ENCODE measurements around the gene CYP2C8. TPM values are rescaled to one million over a fixed set of nuclear protein-coding genes. Genes with fewer than 3 reads are reported as not detected.
"Not testable (repeated sequence)": the region's sequence is repeated elsewhere in the genome, so short reads cannot be mapped to it uniquely, and the experiment has no call there.

Gene CYP2C8
- polyA plus RNA-seq, 1 donor (not counting 4 experiments of a cell fraction or from before 2014, with no cell fraction given) = 0.16 TPM

- H3K27me3 ChIP-seq (ENCODE audit: control insufficient read depth, extremely low read depth, insufficient read depth, low read length) = no peaks in the 10 kb centered on the region
- DNase-seq (ENCODE audit: low read depth, low spot score) = no peak
- no peak overlapping the region for H3K4me3 ChIP-seq (ENCODE audit: control insufficient read depth in 2 of 3, extremely low read depth in 1 of 3, insufficient read depth in 2 of 3, low read depth in 1 of 3, low read length in 3 of 3)
- TF ChIP-seq, protein P1, sequence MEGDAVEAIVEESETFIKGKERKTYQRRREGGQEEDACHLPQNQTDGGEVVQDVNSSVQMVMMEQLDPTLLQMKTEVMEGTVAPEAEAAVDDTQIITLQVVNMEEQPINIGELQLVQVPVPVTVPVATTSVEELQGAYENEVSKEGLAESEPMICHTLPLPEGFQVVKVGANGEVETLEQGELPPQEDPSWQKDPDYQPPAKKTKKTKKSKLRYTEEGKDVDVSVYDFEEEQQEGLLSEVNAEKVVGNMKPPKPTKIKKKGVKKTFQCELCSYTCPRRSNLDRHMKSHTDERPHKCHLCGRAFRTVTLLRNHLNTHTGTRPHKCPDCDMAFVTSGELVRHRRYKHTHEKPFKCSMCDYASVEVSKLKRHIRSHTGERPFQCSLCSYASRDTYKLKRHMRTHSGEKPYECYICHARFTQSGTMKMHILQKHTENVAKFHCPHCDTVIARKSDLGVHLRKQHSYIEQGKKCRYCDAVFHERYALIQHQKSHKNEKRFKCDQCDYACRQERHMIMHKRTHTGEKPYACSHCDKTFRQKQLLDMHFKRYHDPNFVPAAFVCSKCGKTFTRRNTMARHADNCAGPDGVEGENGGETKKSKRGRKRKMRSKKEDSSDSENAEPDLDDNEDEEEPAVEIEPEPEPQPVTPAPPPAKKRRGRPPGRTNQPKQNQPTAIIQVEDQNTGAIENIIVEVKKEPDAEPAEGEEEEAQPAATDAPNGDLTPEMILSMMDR (optimal IDR thresholded peaks at IDR 0.05 in 1 of 3, IDR thresholded peaks at IDR 0.05 in 1 of 3, conservative IDR thresholded peaks at IDR 0.05 in 1 of 3; ENCODE audit: extremely low read depth in 1 of 3, insufficient read depth in 2 of 3, low read length in 3 of 3) = no peak
- TF ChIP-seq EZH2 (IDR thresholded peaks at IDR 0.05; ENCODE audit: low read length) = no peak
- dilution Hi-C loops (cut with MboI; ENCODE audit: extremely low pct_ligation_motif_present, low sequenced_read_pairs) = no loop called here
- no peak overlapping the region for H3K4me2 ChIP-seq (ENCODE audit: control insufficient read depth, extremely low read depth, insufficient read depth, low read depth, low read length)
- H3K79me2 ChIP-seq (ENCODE audit: control insufficient read depth, insufficient read depth, low read length) = no peaks in the 10 kb centered on the region
- H4K20me1 ChIP-seq (ENCODE audit: control insufficient read depth, extremely low read depth, insufficient read depth, low read length) = no peaks in the 10 kb centered on the region
- no peak overlapping the region for H2AFZ ChIP-seq (ENCODE audit: control insufficient read depth, low read length)
- no peaks in the 10 kb centered on the region for H3K9me1 ChIP-seq (ENCODE audit: control insufficient read depth, extremely low read depth, insufficient read depth, low read length)
- no peak overlapping the region for H3K27ac ChIP-seq (ENCODE audit: control insufficient read depth, insufficient read depth, low read length)
- no peak for FAIRE-seq
- H3K4me1 ChIP-seq (ENCODE audit: control insufficient read depth, extremely low read depth, insufficient read depth, low read length) = no peaks in the 10 kb centered on the region
- H3K9ac ChIP-seq (ENCODE audit: control insufficient read depth, extremely low read depth, insufficient read depth, low read length) = no peak overlapping the region
- no peaks in the 10 kb centered on the region for H3K36me3 ChIP-seq (ENCODE audit: control insufficient read depth in 2 of 2, extremely low read depth in 1 of 2, insufficient read depth in 2 of 2, low read length in 2 of 2)
- no peaks in the 10 kb centered on the region for H3K9me3 ChIP-seq (ENCODE audit: control insufficient read depth, low read depth, low read length)
These were observed 28.5 kb upstream of the CYP2C8 start for GRCh38 chr10:95097805-95098204.

GRCh38 chr10:95096143-95096542 is 26.8 kb upstream of the CYP2C8 start:
- dilution Hi-C loops (cut with MboI; ENCODE audit: extremely low pct_ligation_motif_present, low sequenced_read_pairs) = no loop called here
- no peaks in the 10 kb centered on the region for H3K9me3 ChIP-seq (ENCODE audit: control insufficient read depth, low read depth, low read length)

GRCh38 chr10:95079626-95080025 is 10.3 kb upstream of the CYP2C8 start:
- H3K27ac ChIP-seq (ENCODE audit: control insufficient read depth, insufficient read depth, low read length); H3K4me2 ChIP-seq (ENCODE audit: control insufficient read depth, extremely low read depth, insufficient read depth, low read depth, low read length); H3K27me3 ChIP-seq (ENCODE audit: control insufficient read depth, extremely low read depth, insufficient read depth, low read length); H2AFZ ChIP-seq (ENCODE audit: control insufficient read depth, low read length); H3K36me3 ChIP-seq (ENCODE audit: control insufficient read depth in 2 of 2, extremely low read depth in 1 of 2, insufficient read depth in 2 of 2, low read length in 2 of 2); DNase-seq (ENCODE audit: low read depth, low spot score); H3K4me3 ChIP-seq (ENCODE audit: control insufficient read depth in 2 of 3, extremely low read depth in 1 of 3, insufficient read depth in 2 of 3, low read depth in 1 of 3, low read length in 3 of 3); H3K9me1 ChIP-seq (ENCODE audit: control insufficient read depth, extremely low read depth, insufficient read depth, low read length); H3K9me3 ChIP-seq (ENCODE audit: control insufficient read depth, low read depth, low read length); dilution Hi-C loops (cut with MboI; ENCODE audit: extremely low pct_ligation_motif_present, low sequenced_read_pairs); FAIRE-seq; H3K4me1 ChIP-seq (ENCODE audit: control insufficient read depth, extremely low read depth, insufficient read depth, low read length); H3K79me2 ChIP-seq (ENCODE audit: control insufficient read depth, insufficient read depth, low read length); H3K9ac ChIP-seq (ENCODE audit: control insufficient read depth, extremely low read depth, insufficient read depth, low read length); H4K20me1 ChIP-seq (ENCODE audit: control insufficient read depth, extremely low read depth, insufficient read depth, low read length): not testable (repeated sequence)

More at GRCh38 chr10:95096143-95096542, 26.8 kb upstream of the CYP2C8 start:
- DNase-seq (ENCODE audit: low read depth, low spot score) (no peak), FAIRE-seq (no peak)
- TF ChIP-seq EZH2 (IDR thresholded peaks at IDR 0.05; ENCODE audit: low read length) = no peak
- TF ChIP-seq, protein P1 (optimal IDR thresholded peaks at IDR 0.05 in 1 of 3, IDR thresholded peaks at IDR 0.05 in 1 of 3, conservative IDR thresholded peaks at IDR 0.05 in 1 of 3; ENCODE audit: extremely low read depth in 1 of 3, insufficient read depth in 2 of 3, low read length in 3 of 3) = no peak
- Histone ChIP-seq H3K36me3 (ENCODE audit: control insufficient read depth in 2 of 2, extremely low read depth in 1 of 2, insufficient read depth in 2 of 2, low read length in 2 of 2) (no peaks in the 10 kb centered on the region), H3K27me3 (ENCODE audit: control insufficient read depth, extremely low read depth, insufficient read depth, low read length) (no peaks in the 10 kb centered on the region), H3K9ac (ENCODE audit: control insufficient read depth, extremely low read depth, insufficient read depth, low read length) (no peak overlapping the region), H3K9me1 (ENCODE audit: control insufficient read depth, extremely low read depth, insufficient read depth, low read length) (no peaks in the 10 kb centered on the region), H4K20me1 (ENCODE audit: control insufficient read depth, extremely low read depth, insufficient read depth, low read length) (no peaks in the 10 kb centered on the region), H3K79me2 (ENCODE audit: control insufficient read depth, insufficient read depth, low read length) (no peaks in the 10 kb centered on the region), H3K27ac (ENCODE audit: control insufficient read depth, insufficient read depth, low read length) (no peak overlapping the region), H2AFZ (ENCODE audit: control insufficient read depth, low read length) (no peak overlapping the region), H3K4me2 (ENCODE audit: control insufficient read depth, extremely low read depth, insufficient read depth, low read depth, low read length) (no peak overlapping the region), H3K4me1 (ENCODE audit: control insufficient read depth, extremely low read depth, insufficient read depth, low read length) (no peaks in the 10 kb centered on the region), H3K4me3 (ENCODE audit: control insufficient read depth in 2 of 3, extremely low read depth in 1 of 3, insufficient read depth in 2 of 3, low read depth in 1 of 3, low read length in 3 of 3) (no peak overlapping the region)
